Heart left ventricle (tissue), 16 donors: Measurements from ENCODE around the gene RAB13. TPM values are rescaled to one million over a fixed set of nuclear protein-coding genes. Genes with fewer than 3 reads are reported as not detected.

Experiments
- ATAC-seq, 4 donors: fragments of 200-7000 bp; cut with Tn5 transposase; one replicate each; pipeline ENCODE4 v1.9.1; 2020 to 2022; ENCODE audit warnings: moderate library complexity in 4 of 4, mild to moderate bottlenecking in 3 of 4, moderate number of reproducible peaks in 1 of 4
- DNase-seq, 5 donors: peaks; one replicate each; pipeline ENCODE4 v3.0.0-alpha.2; 2020
- H3K27ac ChIP-seq, 12 donors: fragments of 200-600 bp; sonication (generic) in 4 of 12; one replicate each; pipeline versions ENCODE4 v1.5.0 to v1.8.0; 2016 to 2022; ENCODE audit warnings: mild to moderate bottlenecking in 2 of 12
- H3K27me3 ChIP-seq, 9 donors: fragments of 200-600 bp; sonication (generic) in 2 of 9; one replicate each; pipeline versions ENCODE4 v1.5.1 to v1.8.0; 2016 to 2022; ENCODE audit warnings: mild to moderate bottlenecking in 3 of 9
- H3K36me3 ChIP-seq, 9 donors: fragments of 200-600 bp; sonication (generic) in 2 of 9; one replicate each; pipeline versions ENCODE4 v1.5.0 to v1.8.0; 2018 to 2022; ENCODE audit warnings: mild to moderate bottlenecking in 2 of 9
- H3K4me1 ChIP-seq, 12 donors: fragments of 200-600 bp; sonication (generic) in 4 of 12; one replicate each; pipeline versions ENCODE4 v1.5.0 to v1.8.0; 2016 to 2022; ENCODE audit warnings: mild to moderate bottlenecking in 3 of 12
- H3K4me3 ChIP-seq, 12 donors: fragments of 200-600 bp; sonication (generic) in 4 of 12; one replicate each; pipeline versions ENCODE4 v1.5.0 to v1.8.0; 2017 to 2022; ENCODE audit warnings: mild to moderate bottlenecking in 9 of 12, moderate library complexity in 4 of 12
- H3K9me3 ChIP-seq, 12 donors: fragments of 200-600 bp; sonication (generic) in 4 of 12; one replicate each; pipeline versions ENCODE4 v1.5.0 to v1.8.0; 2016 to 2022; ENCODE audit warnings: mild to moderate bottlenecking in 1 of 12
- POLR2A ChIP-seq, 2 donors: fragments of 450-650 bp; IDR thresholded peaks; one replicate each; pipeline ENCODE4 v1.6.1; 2017; ENCODE audit warnings: antibody characterized with exemption in 2 of 2, mild to moderate bottlenecking in 2 of 2, moderate library complexity in 2 of 2
- WGBS, 4 donors: extraction: QIAGEN DNeasy Blood & Tissue Kit in 2 of 4; methylation state at CpG; one replicate each; pipeline versions ENCODE4 v1.1.5 to v1.1.7; 2013 to 2018; 5-methylcytosine and 5-hydroxymethylcytosine counted together
- intact Hi-C, 10 donors: fragments of 100-400 bp; cut with DNase I; formaldehyde crosslinking; loops; one replicate each; pipeline versions ENCODE4 v1.11.1 to v1.14.2; 2022
- polyA plus RNA-seq, 2 donors: library from polyadenylated mRNA; stranded (reverse); fragments of 200-250 nt; gene quantifications; one replicate each; pipeline ENCODE4 v1.2.3, GENCODE V29; 2013
- total RNA-seq, 9 donors: library from RNA; depleted of rRNA in 2 of 9; stranded (reverse); fragments of >200 nt in 2 of 9; fragmentation: NEBNext Ultra II Directional in 3 of 9; extraction: Animal tissue kit (Norgen Biotek cat#: 25700) in 3 of 9; gene quantifications; one replicate each; pipeline versions ENCODE4 v1.1.0 to v1.2.4, GENCODE V29; 2016 to 2023
- TF ChIP-seq, protein P1 (sequence below), 12 donors: fragments of 200-600 bp; sonication (generic) in 4 of 12; IDR thresholded peaks; one replicate each; pipeline versions ENCODE4 v1.5.0 to v1.8.0; 2018 to 2022; ENCODE audit warnings: antibody characterized with exemption in 12 of 12, mild to moderate bottlenecking in 5 of 12
- donor health status: ischemic (EF 13 %, LVEDD 7.1; RV severe dilation, severe dysfunction).
- donor health status: healthy with polysubstance abuse.
- donor health status: DM: no; HTN: yes; CAD: no.
- donor health status: DM: no; HTN: no; CAD: no.
- donor health status: ischemic (EF 25% LVEDD 6.9; RV normal size, moderate dysfunction).
- donor health status: ischemic (EF 25% LVEDD 5.7; RV mildly dilated, moderate dysfunction).
- donor health status: healthy.
- donor health status: DM: yes; HTN: yes; CAD: no.
- donor health status: ischemic (EF 35%, LVEDD 5.7; RV mildly dilated, moderate dysfunction).
- donor health status: nonischemic (EF 11% LVEDD 7.7; RV severe dilation, severe dysfunction).
- donor health status: DM: yes; HTN: yes; CAD: no.
- donor health status: PGD.
- donor health status: ischemic (EF 29% LVEDD 5.4; RV normal size, mild dysfunction).
- donor health status: nonischemic (EF 23%, LVEDD 6.1; RV moderate dilation, normal function).

Gene RAB13
- total and polyA plus RNA-seq, 11 donors, result 18.2 to 107 (median 61.9) TPM

DNA sequence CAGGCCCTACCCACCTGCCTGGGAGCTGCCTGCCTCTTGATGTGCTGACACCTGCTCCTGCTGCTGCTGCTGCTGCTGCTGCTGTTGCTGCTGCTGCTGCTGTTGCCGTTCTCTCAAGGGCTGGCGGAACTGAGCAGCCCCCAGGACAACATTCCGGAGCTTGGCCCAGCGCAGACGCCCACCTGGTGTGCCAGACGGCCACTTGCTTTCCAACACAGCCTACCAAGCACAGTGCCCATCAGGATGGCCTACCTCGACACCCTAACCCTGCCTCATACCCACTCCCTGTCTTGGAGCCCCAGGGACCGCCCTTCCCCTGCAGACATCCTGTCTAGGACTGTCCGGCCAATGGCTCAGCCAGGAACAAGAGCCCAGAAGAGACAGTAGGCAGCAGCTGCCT is 51.4 kb downstream of the RAB13 start:
- TF ChIP-seq, protein P1, sequence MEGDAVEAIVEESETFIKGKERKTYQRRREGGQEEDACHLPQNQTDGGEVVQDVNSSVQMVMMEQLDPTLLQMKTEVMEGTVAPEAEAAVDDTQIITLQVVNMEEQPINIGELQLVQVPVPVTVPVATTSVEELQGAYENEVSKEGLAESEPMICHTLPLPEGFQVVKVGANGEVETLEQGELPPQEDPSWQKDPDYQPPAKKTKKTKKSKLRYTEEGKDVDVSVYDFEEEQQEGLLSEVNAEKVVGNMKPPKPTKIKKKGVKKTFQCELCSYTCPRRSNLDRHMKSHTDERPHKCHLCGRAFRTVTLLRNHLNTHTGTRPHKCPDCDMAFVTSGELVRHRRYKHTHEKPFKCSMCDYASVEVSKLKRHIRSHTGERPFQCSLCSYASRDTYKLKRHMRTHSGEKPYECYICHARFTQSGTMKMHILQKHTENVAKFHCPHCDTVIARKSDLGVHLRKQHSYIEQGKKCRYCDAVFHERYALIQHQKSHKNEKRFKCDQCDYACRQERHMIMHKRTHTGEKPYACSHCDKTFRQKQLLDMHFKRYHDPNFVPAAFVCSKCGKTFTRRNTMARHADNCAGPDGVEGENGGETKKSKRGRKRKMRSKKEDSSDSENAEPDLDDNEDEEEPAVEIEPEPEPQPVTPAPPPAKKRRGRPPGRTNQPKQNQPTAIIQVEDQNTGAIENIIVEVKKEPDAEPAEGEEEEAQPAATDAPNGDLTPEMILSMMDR (IDR thresholded peaks at IDR 0.05), result no peak
- TF ChIP-seq POLR2A (IDR thresholded peaks at IDR 0.05), result no peak
- 85 to 100% (median 93%) methylated on average over 9 of the region's 9 CpGs for WGBS, 4 donors
- H3K9me3 ChIP-seq, result no peaks in the 10 kb centered on the region
- ATAC-seq (no peak), DNase-seq (no peak)
- H3K27ac ChIP-seq, result no peak overlapping the region
- no peaks in the 10 kb centered on the region for H3K4me1 ChIP-seq
- H3K36me3 ChIP-seq, result peaks cover 0 to 100% (median 88%) of the 10 kb centered on the region in 9 donors
- H3K27me3 ChIP-seq, result no peaks in the 10 kb centered on the region
- no peak overlapping the region for H3K4me3 ChIP-seq
- intact Hi-C loops, result no loop called here

- 93 to 97% (median 96%) methylated on average over 11 of the region's 11 CpGs for WGBS, 4 donors
- no peaks in the 10 kb centered on the region for H3K27me3 ChIP-seq
- DNase-seq (no peak), ATAC-seq (no peak)
- peaks cover 0 to 4% (median under 1%) of the 10 kb centered on the region in 12 donors for H3K4me1 ChIP-seq
- no peak for TF ChIP-seq POLR2A (IDR thresholded peaks at IDR 0.05)
- TF ChIP-seq, protein P1 (IDR thresholded peaks at IDR 0.05), result no peak
- intact Hi-C loops, result no loop called here
- H3K36me3 ChIP-seq, result peaks cover 0 to 98% (median 89%) of the 10 kb centered on the region in 9 donors
- no peaks in the 10 kb centered on the region for H3K9me3 ChIP-seq
- no peak overlapping the region for H3K27ac ChIP-seq
- H3K4me3 ChIP-seq, result no peak overlapping the region
These were observed 52.2 kb downstream of the RAB13 start for GRCh38 chr1:153933955-153934354.

- Histone ChIP-seq H3K36me3 (peaks cover 0 to 93% (median 85%) of the 10 kb centered on the region in 9 donors), H3K27ac (no peak overlapping the region), H3K4me3 (no peak overlapping the region), H3K4me1 (peaks cover 0 to 9% (median 1%) of the 10 kb centered on the region in 12 donors), H3K9me3 (no peaks in the 10 kb centered on the region), H3K27me3 (no peaks in the 10 kb centered on the region)
- TF ChIP-seq POLR2A (IDR thresholded peaks at IDR 0.05), result no peak
- TF ChIP-seq, protein P1 (IDR thresholded peaks at IDR 0.05), result no peak
- WGBS, 4 donors, result 91 to 95% (median 93%) methylated on average over 9 to 14 of the region's 14 CpGs
- no peak for ATAC-seq
- intact Hi-C loops, result no loop called here
- no peak for DNase-seq
These were observed 52.7 kb downstream of the RAB13 start for GRCh38 chr1:153933430-153933829.

GRCh38 chr1:153932156-153933131 is 53.7 kb downstream of the RAB13 start:
- DNase-seq (no peak), ATAC-seq (no peak)
- Histone ChIP-seq H3K27ac (no peak overlapping the region), H3K36me3 (peaks cover 0 to 83% (median 77%) of the 10 kb centered on the region in 9 donors), H3K4me3 (no peak overlapping the region), H3K9me3 (no peaks in the 10 kb centered on the region), H3K27me3 (no peaks in the 10 kb centered on the region), H3K4me1 (peaks cover 0 to 12% (median 1%) of the 10 kb centered on the region in 12 donors)
- intact Hi-C loops, result loop anchor here in 1 of 10 donors (1.0 kb wide), 1 partner anchor 12 kb away; no protein-coding TSS in a partner anchor
- 94 to 96% (median 94%) methylated on average over 12 to 18 of the region's 18 CpGs for WGBS, 4 donors
- TF ChIP-seq, protein P1 (IDR thresholded peaks at IDR 0.05), result no peak
- TF ChIP-seq POLR2A (IDR thresholded peaks at IDR 0.05), result no peak
